IMR-90 (cell line): ENCODE measurements around the gene CARS2. TPM values are rescaled to one million over a fixed set of nuclear protein-coding genes. Genes with fewer than 3 reads are reported as not detected.

ENCODE experiments used
- ATAC-seq: fragments of 200-7000 bp; cut with Tn5 transposase; 2 replicates; pipeline ENCODE4 v1.9.1; 2020; ENCODE audit warnings: low read depth, mild to moderate bottlenecking, moderate library complexity
- BruUV-seq: library from RNA; stranded (reverse); fragments of 400-500 nt; replicated peaks from 2 replicates; lab custom pipeline; 2021; lab: Mats Ljungman, UMichigan
- CTCF ChIA-PET: fragments of 300-600 bp; formaldehyde crosslinking; extraction: SDS; loops from one replicate; lab custom pipeline; 2021; ENCODE audit warnings: antibody characterized with exemption; lab: Yijun Ruan, JAX
- POLR2A ChIA-PET: fragments of 300-600 bp; sonication (Branson Sonifier 250); formaldehyde crosslinking; loops from one replicate; lab custom pipeline; 2022; ENCODE audit warnings: antibody characterized with exemption; ENCODE audit not compliant: unreplicated experiment; lab: Charles Lee
- DNase-seq: peaks from one replicate; pipeline ENCODE4 v3.0.0; 2013
- H2AFZ ChIP-seq: replicated peaks from 2 replicates; pipeline ENCODE3; 2013; ENCODE audit warnings: low read length, mild to moderate bottlenecking; ENCODE audit not compliant: poor library complexity
- H2AK5ac ChIP-seq: 2 replicates; pipeline ENCODE4 v1.6.1; 2013; ENCODE audit warnings: low read depth, low read length, inconsistent platforms
- H2AK9ac ChIP-seq: replicated peaks from 2 replicates; pipeline ENCODE3; 2013; ENCODE audit warnings: mild to moderate bottlenecking, low read depth, low read length, moderate library complexity; ENCODE audit not compliant: poor library complexity
- H2BK120ac ChIP-seq: 2 replicates; pipeline ENCODE4 v1.6.1; 2013; ENCODE audit warnings: low read depth, low read length, inconsistent platforms
- H2BK15ac ChIP-seq: 3 replicates; pipeline ENCODE4 v1.6.1; 2013; ENCODE audit warnings: low read depth, low read length, inconsistent platforms
- H2BK20ac ChIP-seq: 2 replicates; pipeline ENCODE4 v1.6.1; 2013; ENCODE audit warnings: low read depth, mild to moderate bottlenecking, inconsistent platforms, low read length, moderate library complexity
- H2BK5ac ChIP-seq: 2 replicates; pipeline ENCODE4 v1.6.1; 2013; ENCODE audit warnings: mild to moderate bottlenecking, low read depth, low read length, inconsistent platforms; ENCODE audit not compliant: poor library complexity, severe bottlenecking
- H3K14ac ChIP-seq: replicated peaks from 2 replicates; pipeline ENCODE4 v1.6.1; 2013; ENCODE audit warnings: low read depth, low read length, inconsistent platforms
- H3K18ac ChIP-seq: 2 replicates; pipeline ENCODE4 v1.6.1; 2013; ENCODE audit warnings: low read depth, low read length, control low read depth
- H3K23ac ChIP-seq: 2 replicates; pipeline ENCODE4 v1.6.1; 2013; ENCODE audit warnings: low read depth, low read length, inconsistent platforms
- H3K27ac ChIP-seq: 2 replicates; pipeline ENCODE4 v1.5.1; 2013; ENCODE audit warnings: mild to moderate bottlenecking, control low read depth, low read length; ENCODE audit not compliant: insufficient read depth
- H3K27me3 ChIP-seq: 2 replicates; pipeline ENCODE4 v1.6.1; 2013; ENCODE audit warnings: low read length; ENCODE audit not compliant: control insufficient read depth, insufficient read depth
- H3K36me3 ChIP-seq: 2 replicates; pipeline ENCODE4 v1.6.1; 2013; ENCODE audit warnings: low read length, mixed read lengths; ENCODE audit not compliant: control insufficient read depth, insufficient read depth
- H3K4ac ChIP-seq: 2 replicates; pipeline ENCODE4 v1.6.1; 2013; ENCODE audit warnings: low read depth, low read length, inconsistent platforms
- H3K4me1 ChIP-seq: 2 replicates; pipeline ENCODE4 v1.6.1; 2013; ENCODE audit warnings: low read length, mixed read lengths; ENCODE audit not compliant: control insufficient read depth, insufficient read depth
- H3K4me2 ChIP-seq: 2 replicates; pipeline ENCODE4 v1.6.1; 2013; ENCODE audit warnings: low read depth, mild to moderate bottlenecking, control low read depth, low read length, moderate library complexity
- H3K4me3 ChIP-seq: 2 replicates; pipeline ENCODE4 v1.5.1; 2013; ENCODE audit warnings: low read depth, mild to moderate bottlenecking, control low read depth, low read length, moderate library complexity; ENCODE audit not compliant: insufficient read depth
- H3K56ac ChIP-seq: 2 replicates; pipeline ENCODE4 v1.6.1; 2013; ENCODE audit warnings: low read length, inconsistent platforms; ENCODE audit not compliant: insufficient read depth; ENCODE audit errors: extremely low read depth
- H3K79me1 ChIP-seq, 2 experiments: 2 replicates each; pipeline ENCODE4 v1.6.1; 2013; ENCODE audit warnings: low read length in 2 of 2, inconsistent platforms in 1 of 2, low read depth in 1 of 2
- H3K9ac ChIP-seq: 2 replicates; pipeline ENCODE4 v1.6.1; 2013; ENCODE audit warnings: low read depth, low read length, control low read depth
- H3K9me1 ChIP-seq: 2 replicates; pipeline ENCODE4 v1.6.1; 2013; ENCODE audit warnings: low read length, inconsistent platforms; ENCODE audit not compliant: insufficient read depth
- H3K9me3 ChIP-seq: 2 replicates; pipeline ENCODE4 v1.6.1; 2013; ENCODE audit warnings: low read length; ENCODE audit not compliant: control insufficient read depth, insufficient read depth
- H4K20me1 ChIP-seq: 2 replicates; pipeline ENCODE4 v1.6.1; 2013; ENCODE audit warnings: low read length, inconsistent platforms; ENCODE audit not compliant: insufficient read depth
- H4K5ac ChIP-seq: 2 replicates; pipeline ENCODE4 v1.6.1; 2013; ENCODE audit warnings: mild to moderate bottlenecking, low read depth, low read length, control low read depth
- H4K8ac ChIP-seq, 2 experiments: 2 replicates each; pipeline ENCODE4 v1.6.1; 2013; ENCODE audit warnings: low read depth in 2 of 2, low read length in 2 of 2, control low read depth in 1 of 2, inconsistent platforms in 1 of 2
- H4K91ac ChIP-seq: 2 replicates; pipeline ENCODE4 v1.6.1; 2013; ENCODE audit warnings: low read depth, low read length, inconsistent platforms; ENCODE audit not compliant: insufficient read depth
- BHLHE40 ChIP-seq: fragments of 150-350 bp; IDR thresholded peaks from 2 replicates; pipeline ENCODE4 v1.6.1; 2016; ENCODE audit warnings: mild to moderate bottlenecking, low read depth, low read length
- CEBPB ChIP-seq: IDR thresholded peaks from 2 replicates; pipeline ENCODE4 v1.6.1; 2012; ENCODE audit warnings: low read depth, low read length, improper control_type of control experiment
- CHD1 ChIP-seq: IDR thresholded peaks from 2 replicates; pipeline ENCODE4 v1.6.1; 2012; ENCODE audit warnings: low read depth, low read length, improper control_type of control experiment
- FOS ChIP-seq: fragments of 150-350 bp; IDR thresholded peaks from 2 replicates; pipeline ENCODE4 v1.6.1; 2016; ENCODE audit warnings: low read depth, low read length
- MAFK ChIP-seq: IDR thresholded peaks from 2 replicates; pipeline ENCODE4 v1.6.1; 2012; ENCODE audit warnings: low read depth, low read length, improper control_type of control experiment
- MAZ ChIP-seq: IDR thresholded peaks from 2 replicates; pipeline ENCODE4 v1.6.1; 2012; ENCODE audit warnings: low read depth, mild to moderate bottlenecking, low read length, improper control_type of control experiment, moderate library complexity, borderline replicate concordance
- MXI1 ChIP-seq: IDR thresholded peaks from 2 replicates; pipeline ENCODE4 v1.6.1; 2012; ENCODE audit warnings: low read depth, mild to moderate bottlenecking, low read length, moderate library complexity, borderline replicate concordance
- NFE2L2 ChIP-seq: fragments of 150-350 bp; IDR thresholded peaks from 2 replicates; pipeline ENCODE4 v1.6.1; 2016; ENCODE audit warnings: low read depth, mild to moderate bottlenecking, low read length
- POLR2A ChIP-seq: IDR thresholded peaks from 2 replicates; pipeline ENCODE4 v1.6.1; 2012; ENCODE audit warnings: mild to moderate bottlenecking, low read depth, low read length
- RAD21 ChIP-seq: IDR thresholded peaks from 2 replicates; pipeline ENCODE4 v1.6.1; 2012; ENCODE audit warnings: low read length, improper control_type of control experiment
- RCOR1 ChIP-seq: IDR thresholded peaks from 2 replicates; pipeline ENCODE4 v1.6.1; 2012; ENCODE audit warnings: mild to moderate bottlenecking, low read length, improper control_type of control experiment; ENCODE audit not compliant: insufficient replicate concordance
- RFX5 ChIP-seq: IDR thresholded peaks from 2 replicates; pipeline ENCODE4 v1.8.0; 2012; ENCODE audit warnings: low read depth, mild to moderate bottlenecking, low read length, moderate library complexity
- SMC3 ChIP-seq: fragments of 150-350 bp; IDR thresholded peaks from 2 replicates; pipeline ENCODE4 v1.6.1; 2016; ENCODE audit warnings: low read depth, mild to moderate bottlenecking, antibody characterized with exemption, low read length, moderate library complexity
- WGBS, 2 experiments: methylation state at CpG; one replicate each; pipeline versions ENCODE4 v1.1.5 to v1.1.7; 2013; ENCODE audit warnings: missing lambda C conversion rate in 2 of 2; ENCODE audit not compliant: insufficient read length in 1 of 2; ENCODE audit errors: extremely low coverage in 2 of 2; 5-methylcytosine and 5-hydroxymethylcytosine counted together
- dilution Hi-C: fragments of 300-500 bp; cut with HindIII; formaldehyde crosslinking; loops from one replicate; pipeline ENCODE4 v1.14.3; 2018; ENCODE audit warnings: low sequenced_read_pairs; ENCODE audit not compliant: unreplicated experiment
- in situ Hi-C: fragments of 300-500 bp; cut with MboI; formaldehyde crosslinking; loops from 3 replicates; pipeline ENCODE4 v1.14.3; 2019; ENCODE audit warnings: low sequenced_read_pairs, inconsistent platforms, mixed read lengths
- intact Hi-C: fragments of 100-400 bp; cut with micrococcal nuclease; formaldehyde crosslinking; loops from 2 replicates; pipeline ENCODE4 v1.10.0; 2022
- polyA plus RNA-seq, 3 experiments: library from polyadenylated mRNA; depleted of rRNA; stranded (reverse); fragments of >200 nt; gene quantifications; 2 replicates each; pipeline ENCODE4 v1.2.3, GENCODE V29; 2012; ENCODE audit warnings: low replicate concordance in 1 of 3
- total RNA-seq: library from RNA; depleted of rRNA; stranded (reverse); fragments of >200 nt; gene quantifications from 2 replicates; pipeline ENCODE4 v1.2.3, GENCODE V29; 2012
- TF ChIP-seq, protein P1 (sequence below): conservative IDR thresholded peaks from 2 replicates; pipeline ENCODE4 v1.5.1; 2012; ENCODE audit warnings: mild to moderate bottlenecking, low read depth, low read length, improper control_type of control experiment
- TF ChIP-seq, protein P2 (sequence below): fragments of 150-350 bp; IDR thresholded peaks from 2 replicates; pipeline ENCODE4 v1.6.1; 2016; ENCODE audit warnings: low read depth, mild to moderate bottlenecking, low read length, moderate library complexity, borderline replicate concordance
- TF ChIP-seq, protein P3 (sequence below): fragments of 150-350 bp; IDR thresholded peaks from 2 replicates; pipeline ENCODE4 v1.6.1; 2017; ENCODE audit warnings: mild to moderate bottlenecking, antibody characterized with exemption, low read length, low read depth

The CARS2 gene
- total and polyA plus RNA-seq, 2 of the 4 experiments (the other 2 are of a cell fraction), result 76.2 to 76.4 TPM

DNA sequence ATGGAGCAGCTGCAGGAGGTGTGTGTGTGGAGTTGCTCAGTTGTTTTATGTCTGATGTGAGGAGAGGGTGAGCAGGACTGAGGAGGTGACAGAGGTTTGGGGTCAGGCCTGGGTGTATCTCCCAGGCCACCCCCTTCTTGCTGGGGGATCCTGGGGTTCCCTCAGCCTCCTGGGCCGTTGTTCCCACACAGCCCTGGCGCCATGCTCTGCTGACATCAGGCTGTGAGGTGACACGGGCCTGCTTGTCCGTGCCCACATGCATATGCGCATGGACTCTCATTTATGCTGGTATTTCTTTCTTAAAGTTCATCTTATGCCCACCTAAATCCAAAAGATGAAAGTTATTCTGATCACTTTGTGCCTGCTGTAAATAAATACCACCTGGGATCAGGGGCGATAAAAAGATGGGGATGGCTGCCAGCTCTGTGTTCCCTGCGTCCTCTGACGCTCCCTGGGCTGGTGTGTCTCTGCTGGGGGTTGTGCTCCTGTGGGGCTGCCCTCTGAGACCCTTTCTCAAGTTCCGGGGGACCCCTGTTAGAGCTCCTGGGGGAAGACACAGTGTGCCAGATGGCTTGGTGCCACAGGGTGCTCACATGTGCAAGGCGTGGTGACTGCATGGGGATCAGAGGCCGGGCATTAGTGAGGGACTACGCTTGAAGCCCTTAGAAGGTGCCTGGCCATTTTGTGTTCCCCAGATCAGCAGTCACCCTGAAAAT lies 78.0 kb downstream of the CARS2 start:
- WGBS, 2 experiments, result 90% methylated on average over 6 of the region's 12 CpGs; no CpG with 5 or more reads in 1 of the 2 experiments
- Histone ChIP-seq H2BK20ac (no peak overlapping the region), H3K79me1 (peaks cover 37 to 81% of the 10 kb centered on the region in 2 experiments), H3K23ac (no peak overlapping the region), H3K4ac (no peak overlapping the region), H3K9me1 (peaks cover 17% of the 10 kb centered on the region), H4K8ac (no peak overlapping the region), H2AK9ac (no peak overlapping the region), H4K5ac (no peak overlapping the region), H2BK5ac (no peak overlapping the region), H3K9me3 (no peaks in the 10 kb centered on the region), H3K4me1 (no peaks in the 10 kb centered on the region; the same call in 1 of the 2 replicates), H3K14ac (no peak overlapping the region), H3K27me3 (no peaks in the 10 kb centered on the region), H3K4me2 (no peak overlapping the region), H3K4me3 (no peak overlapping the region), H4K91ac (no peak overlapping the region), H3K18ac (no peak overlapping the region), H3K56ac (no peak overlapping the region), H2BK120ac (no peak overlapping the region), H3K9ac (no peak overlapping the region), H2AK5ac (no peak overlapping the region), H3K36me3 (peaks cover 50% of the 10 kb centered on the region), H4K20me1 (peaks cover 79% of the 10 kb centered on the region), H2AFZ (no peak overlapping the region), H3K27ac (no peak overlapping the region), H2BK15ac (no peak overlapping the region)
- DNase-seq (no peak), ATAC-seq (no peak)
- TF ChIP-seq MAFK (no peak), RCOR1 (no peak), NFE2L2 (no peak), POLR2A (no peak), CHD1 (no peak), FOS (no peak), SMC3 (no peak), MXI1 (no peak), BHLHE40 (no peak), MAZ (no peak), RFX5 (no peak), RAD21 (no peak), CEBPB (no peak)
- TF ChIP-seq, protein P1, sequence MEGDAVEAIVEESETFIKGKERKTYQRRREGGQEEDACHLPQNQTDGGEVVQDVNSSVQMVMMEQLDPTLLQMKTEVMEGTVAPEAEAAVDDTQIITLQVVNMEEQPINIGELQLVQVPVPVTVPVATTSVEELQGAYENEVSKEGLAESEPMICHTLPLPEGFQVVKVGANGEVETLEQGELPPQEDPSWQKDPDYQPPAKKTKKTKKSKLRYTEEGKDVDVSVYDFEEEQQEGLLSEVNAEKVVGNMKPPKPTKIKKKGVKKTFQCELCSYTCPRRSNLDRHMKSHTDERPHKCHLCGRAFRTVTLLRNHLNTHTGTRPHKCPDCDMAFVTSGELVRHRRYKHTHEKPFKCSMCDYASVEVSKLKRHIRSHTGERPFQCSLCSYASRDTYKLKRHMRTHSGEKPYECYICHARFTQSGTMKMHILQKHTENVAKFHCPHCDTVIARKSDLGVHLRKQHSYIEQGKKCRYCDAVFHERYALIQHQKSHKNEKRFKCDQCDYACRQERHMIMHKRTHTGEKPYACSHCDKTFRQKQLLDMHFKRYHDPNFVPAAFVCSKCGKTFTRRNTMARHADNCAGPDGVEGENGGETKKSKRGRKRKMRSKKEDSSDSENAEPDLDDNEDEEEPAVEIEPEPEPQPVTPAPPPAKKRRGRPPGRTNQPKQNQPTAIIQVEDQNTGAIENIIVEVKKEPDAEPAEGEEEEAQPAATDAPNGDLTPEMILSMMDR, result no peak
- TF ChIP-seq, protein P2, sequence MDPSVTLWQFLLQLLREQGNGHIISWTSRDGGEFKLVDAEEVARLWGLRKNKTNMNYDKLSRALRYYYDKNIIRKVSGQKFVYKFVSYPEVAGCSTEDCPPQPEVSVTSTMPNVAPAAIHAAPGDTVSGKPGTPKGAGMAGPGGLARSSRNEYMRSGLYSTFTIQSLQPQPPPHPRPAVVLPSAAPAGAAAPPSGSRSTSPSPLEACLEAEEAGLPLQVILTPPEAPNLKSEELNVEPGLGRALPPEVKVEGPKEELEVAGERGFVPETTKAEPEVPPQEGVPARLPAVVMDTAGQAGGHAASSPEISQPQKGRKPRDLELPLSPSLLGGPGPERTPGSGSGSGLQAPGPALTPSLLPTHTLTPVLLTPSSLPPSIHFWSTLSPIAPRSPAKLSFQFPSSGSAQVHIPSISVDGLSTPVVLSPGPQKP, result no peak
- TF ChIP-seq, protein P3, sequence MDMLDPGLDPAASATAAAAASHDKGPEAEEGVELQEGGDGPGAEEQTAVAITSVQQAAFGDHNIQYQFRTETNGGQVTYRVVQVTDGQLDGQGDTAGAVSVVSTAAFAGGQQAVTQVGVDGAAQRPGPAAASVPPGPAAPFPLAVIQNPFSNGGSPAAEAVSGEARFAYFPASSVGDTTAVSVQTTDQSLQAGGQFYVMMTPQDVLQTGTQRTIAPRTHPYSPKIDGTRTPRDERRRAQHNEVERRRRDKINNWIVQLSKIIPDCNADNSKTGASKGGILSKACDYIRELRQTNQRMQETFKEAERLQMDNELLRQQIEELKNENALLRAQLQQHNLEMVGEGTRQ, result no peak
- BruUV-seq, result no TSS peak
- ChIA-PET CTCF (no interaction called here), POLR2A (no interaction called here)
- dilution Hi-C loops (no loop called here), intact Hi-C loops (loop anchor here (10.0 kb wide), 1 partner anchor 663 kb away; no protein-coding TSS in a partner anchor), in situ Hi-C loops (no loop called here)
